Naive thymus-derived CD4-positive, alpha-beta T cell (primary cell): ENCODE results near the gene SQSTM1. TPM values are rescaled to one million over a fixed set of nuclear protein-coding genes. Genes with fewer than 3 reads are reported as not detected.

Experiments
- ATAC-seq: fragments of 150-1000 bp; cut with Tn5 transposase; 2 replicates; pipeline ENCODE4 v1.10.0; 2021; ENCODE audit warnings: mild to moderate bottlenecking, moderate library complexity
- CTCF ChIA-PET: fragments of 350-600 bp; sonication (Branson Sonifier 250); formaldehyde crosslinking; loops from one replicate; lab custom pipeline; 2021; ENCODE audit warnings: antibody characterized with exemption; lab: Charles Lee
- POLR2A ChIA-PET: fragments of 350-600 bp; sonication (Branson Sonifier 250); formaldehyde crosslinking; loops from one replicate; lab custom pipeline; 2021; ENCODE audit warnings: antibody characterized with exemption, inconsistent platforms; lab: Charles Lee
- DNase-seq, 9 donors: peaks; one replicate each; pipeline versions ENCODE4 v3.0.0 to v3.0.0-alpha.2; 2020 to 2022; ENCODE audit warnings: mixed read lengths in 1 of 9
- H3K27ac ChIP-seq: one replicate; pipeline ENCODE4 v1.7.0; 2013; ENCODE audit warnings: mild to moderate bottlenecking, low read depth, low read length, moderate library complexity
- H3K27me3 ChIP-seq, 2 donors: one replicate each; pipeline ENCODE4 v1.7.0; 2013; ENCODE audit warnings: low read length in 2 of 2, mild to moderate bottlenecking in 2 of 2, moderate library complexity in 2 of 2; ENCODE audit not compliant: control insufficient read depth in 2 of 2, insufficient read depth in 2 of 2
- H3K36me3 ChIP-seq, 3 experiments: 1 replicate in 2 of 3; 2 replicates in 1 of 3; pipeline ENCODE4 v1.7.0; 2013; ENCODE audit warnings: low read length in 3 of 3, mild to moderate bottlenecking in 3 of 3, moderate library complexity in 1 of 3; ENCODE audit not compliant: insufficient read depth in 3 of 3, control insufficient read depth in 2 of 3
- H3K4me1 ChIP-seq, 2 donors: one replicate each; pipeline ENCODE4 v1.7.0; 2013; ENCODE audit warnings: low read length in 2 of 2, mild to moderate bottlenecking in 2 of 2, moderate library complexity in 1 of 2; ENCODE audit not compliant: control insufficient read depth in 2 of 2, insufficient read depth in 2 of 2
- H3K4me3 ChIP-seq: 2 replicates; pipeline ENCODE4 v1.7.0; 2013; ENCODE audit warnings: mild to moderate bottlenecking, low read length
- H3K9me3 ChIP-seq, 3 experiments: 1 replicate in 2 of 3; 2 replicates in 1 of 3; pipeline ENCODE4 v1.7.0; 2013; ENCODE audit warnings: low read length in 3 of 3; ENCODE audit not compliant: control insufficient read depth in 2 of 3
- H3K27ac Mint-ChIP-seq, 9 donors: one replicate each; pipeline ENCODE4 v1.8.0; 2020 to 2022; ENCODE audit warnings: mixed read lengths in 9 of 9, mild to moderate bottlenecking in 8 of 9, moderate library complexity in 5 of 9, inconsistent platforms in 2 of 9
- H3K27me3 Mint-ChIP-seq, 5 donors: one replicate each; pipeline ENCODE4 v1.8.0; 2021 to 2022; ENCODE audit warnings: mixed read lengths in 5 of 5, mild to moderate bottlenecking in 1 of 5
- H3K36me3 Mint-ChIP-seq, 5 donors: one replicate each; pipeline ENCODE4 v1.8.0; 2020 to 2022; ENCODE audit warnings: mixed read lengths in 5 of 5, mild to moderate bottlenecking in 3 of 5, inconsistent platforms in 1 of 5
- H3K4me1 Mint-ChIP-seq, 7 donors: one replicate each; pipeline ENCODE4 v1.8.0; 2020 to 2022; ENCODE audit warnings: mixed read lengths in 7 of 7, mild to moderate bottlenecking in 3 of 7, inconsistent platforms in 1 of 7
- H3K4me3 Mint-ChIP-seq, 10 donors: one replicate each; pipeline ENCODE4 v1.8.0; 2020 to 2022; ENCODE audit warnings: mild to moderate bottlenecking in 10 of 10, mixed read lengths in 10 of 10, moderate library complexity in 6 of 10, inconsistent platforms in 2 of 10
- H3K9me3 Mint-ChIP-seq, 11 donors: one replicate each; pipeline ENCODE4 v1.8.0; 2020 to 2022; ENCODE audit warnings: mixed read lengths in 11 of 11, mild to moderate bottlenecking in 4 of 11, inconsistent platforms in 1 of 11, moderate library complexity in 1 of 11
- intact Hi-C, 2 donors: fragments of 100-400 bp; cut with micrococcal nuclease; formaldehyde crosslinking; loops; one replicate each; pipeline ENCODE4 v1.15.1; 2023
- polyA plus RNA-seq, 2 donors: library from polyadenylated mRNA; unstranded; fragments of 300-500 nt; fragmentation: Illumina TruSeq; gene quantifications; one replicate each; pipeline ENCODE4 v1.2.3, GENCODE V29; 2021
- total RNA-seq, 6 experiments: library from RNA in 5 of 6; stranded (reverse) in 5 of 6; gene quantifications; 1 replicate in 5 of 6; 2 replicates in 1 of 6; pipeline ENCODE4 v1.2.3 and lab custom pipeline; 2021 to 2026

The SQSTM1 gene
- total and polyA plus RNA-seq, 7 experiments from 2014 or later, result 129 to 309 (median 222) TPM

DNA sequence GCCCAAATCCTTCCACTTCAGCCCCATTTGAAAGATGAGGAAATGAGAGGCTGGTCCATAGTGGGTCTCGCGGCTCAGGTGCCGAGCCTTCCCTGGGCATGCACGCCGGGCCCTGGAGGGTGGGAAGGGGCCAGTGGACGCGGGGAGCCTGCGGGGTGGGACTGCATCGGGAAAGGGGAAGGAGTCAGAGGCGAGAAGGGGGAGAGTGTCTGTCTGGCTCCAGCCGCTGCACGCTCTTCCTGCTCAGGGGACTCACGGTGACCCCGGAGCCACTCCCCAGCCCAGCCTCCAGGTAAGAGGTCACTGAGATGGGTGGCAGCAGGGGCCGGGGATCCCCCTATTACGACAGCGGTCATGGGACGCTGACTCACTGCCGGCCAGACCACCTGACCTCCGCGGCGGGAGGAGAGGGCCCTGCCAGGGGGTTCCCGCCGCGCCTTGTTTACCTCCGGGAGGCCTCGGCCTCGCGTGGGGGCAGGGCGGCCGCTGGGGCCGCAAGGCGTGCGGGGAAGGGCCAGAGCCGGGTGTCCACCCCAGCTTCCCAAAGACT is 1.9 kb upstream of the SQSTM1 start:
- intact Hi-C loops, result loop anchor here (1.0 to 10.0 kb wide), 4 partner anchors 12 to 1614 kb away; partner anchors contain the start of genes CANX (in 1 of the 2), HNRNPAB (in 1 of the 2) and MAPK9 (in 1 of the 2)
- ChIA-PET CTCF (interaction anchor here (2.6 kb wide), 1 partner anchor 17 kb away, joined by 8 read pairs; no protein-coding TSS in a partner anchor), POLR2A (interaction anchor here (0.6 to 10.0 kb wide), 8 partner anchors 8 to 265 kb away, joined by 3 to 136 read pairs (median 4); partner anchors contain the start of genes HNRNPH1, MGAT4B and MRNIP)
- H3K36me3 ChIP-seq, result peaks cover 0 to 17% (median 5%) of the 10 kb centered on the region in 3 experiments
- peaks cover 30 to 51% (median 42%) of the 10 kb centered on the region in 7 donors for H3K4me1 Mint-ChIP-seq
- DNase-seq (peak in 8 of 9 donors; percentile 41 to 91 (median 59)), ATAC-seq (peak; percentile 73)
- peaks cover 0 to 3% (median 0%) of the 10 kb centered on the region in 11 donors for H3K9me3 Mint-ChIP-seq
- H3K27ac Mint-ChIP-seq, result peak overlapping the region in 7 of 9 donors; percentile 28 to 91 (median 71)
- peaks cover 31 to 36% of the 10 kb centered on the region in 2 donors for H3K4me1 ChIP-seq
- H3K4me3 ChIP-seq, result peak overlapping the region; percentile 50
- peaks cover 0 to 11% (median 0%) of the 10 kb centered on the region in 5 donors for H3K36me3 Mint-ChIP-seq
- H3K4me3 Mint-ChIP-seq, result peak overlapping the region; percentile 71 to 96 (median 78)
- H3K9me3 ChIP-seq, result no peaks in the 10 kb centered on the region
- no peaks in the 10 kb centered on the region for H3K27me3 ChIP-seq
- H3K27me3 Mint-ChIP-seq, result peaks cover 0 to 3% (median 0%) of the 10 kb centered on the region in 5 donors
- H3K27ac ChIP-seq, result peak overlapping the region; percentile 96

DNA sequence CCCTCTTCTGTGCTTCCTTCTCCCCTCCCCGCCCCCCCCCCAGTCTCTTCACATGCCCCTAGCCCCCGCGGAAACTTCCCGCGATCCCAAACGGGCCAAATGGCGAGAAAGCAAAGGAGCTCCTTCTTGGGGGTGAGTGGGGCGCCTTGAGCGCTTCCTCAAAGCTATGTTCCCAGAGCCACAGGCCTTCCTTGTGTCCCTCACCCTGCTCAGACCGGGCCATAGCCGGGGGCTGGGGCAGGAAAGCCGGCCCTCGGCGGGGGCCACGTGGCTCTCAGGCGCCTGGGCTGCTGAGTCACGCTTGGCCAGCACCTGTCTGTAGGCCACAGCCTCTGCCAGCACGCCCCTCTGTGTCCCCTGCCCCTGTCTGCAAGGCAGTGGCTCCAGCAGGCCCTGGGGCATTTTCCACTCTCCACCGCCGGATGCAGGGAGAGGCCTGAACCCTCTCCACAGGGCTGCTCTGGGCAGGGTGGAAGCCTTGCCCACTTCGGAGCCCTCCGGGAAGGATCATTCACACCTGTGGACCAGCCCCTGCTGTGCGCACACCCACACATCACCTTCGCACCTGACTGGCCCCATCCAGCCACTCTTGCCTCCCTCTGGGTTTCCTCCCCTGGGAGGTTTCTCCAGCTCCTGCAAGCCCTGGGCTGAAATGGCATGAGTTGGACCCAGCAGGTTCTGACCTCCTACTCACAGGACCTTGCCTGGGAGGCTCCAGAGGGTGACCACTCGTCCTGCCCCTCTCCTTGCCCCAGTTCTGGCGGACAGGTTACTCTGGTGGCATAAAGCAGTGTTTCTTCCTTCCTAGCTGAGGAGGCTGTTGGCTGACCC is 1.2 kb upstream of the SQSTM1 start:
- H3K4me3 Mint-ChIP-seq, result peak overlapping the region; percentile 78 to 96 (median 81)
- peaks cover 30 to 57% (median 43%) of the 10 kb centered on the region in 7 donors for H3K4me1 Mint-ChIP-seq
- peaks cover 0 to 3% (median 0%) of the 10 kb centered on the region in 5 donors for H3K27me3 Mint-ChIP-seq
- intact Hi-C loops, result loop anchor here (1.0 to 10.0 kb wide), 14 partner anchors 8 to 1615 kb away; partner anchors contain the start of genes CANX (in 1 of the 2), HNRNPAB (in 1 of the 2), HNRNPH1 (in 1 of the 2) and MAPK9 (in 1 of the 2)
- peaks cover 0 to 12% (median under 1%) of the 10 kb centered on the region in 5 donors for H3K36me3 Mint-ChIP-seq
- peak overlapping the region; percentile 96 for H3K27ac ChIP-seq
- H3K27me3 ChIP-seq, result no peaks in the 10 kb centered on the region
- H3K4me3 ChIP-seq, result peak overlapping the region; percentile 87
- ATAC-seq (peak; percentile 3), DNase-seq (peak in 3 of 9 donors; percentile 36 to 66 (median 39))
- H3K36me3 ChIP-seq, result peaks cover 0 to 21% (median 5%) of the 10 kb centered on the region in 3 experiments
- ChIA-PET CTCF (interaction anchor here (2.6 kb wide), 1 partner anchor 17 kb away, joined by 8 read pairs; no protein-coding TSS in a partner anchor), POLR2A (interaction anchor here (0.5 to 10.0 kb wide), 18 partner anchors 8 to 196 kb away, joined by 3 to 136 read pairs (median 4); partner anchors contain the start of genes HNRNPH1, MAML1, MGAT4B and MRNIP)
- no peaks in the 10 kb centered on the region for H3K9me3 ChIP-seq
- H3K4me1 ChIP-seq, result peaks cover 31 to 36% of the 10 kb centered on the region in 2 donors
- H3K27ac Mint-ChIP-seq, result peak overlapping the region; percentile 62 to 91 (median 83)
- peaks cover 0 to 3% (median 0%) of the 10 kb centered on the region in 11 donors for H3K9me3 Mint-ChIP-seq

GRCh38 chr5:179820127-179820482 is 600 bp upstream of the SQSTM1 start:
- H3K27ac ChIP-seq, result peak overlapping the region; percentile 96
- Mint-ChIP-seq H3K9me3 (peaks cover 0 to 3% (median 0%) of the 10 kb centered on the region in 11 donors), H3K27me3 (peaks cover 0 to 3% (median 0%) of the 10 kb centered on the region in 5 donors), H3K27ac (peak overlapping the region; percentile 62 to 91 (median 83)), H3K4me1 (peaks cover 30 to 63% (median 47%) of the 10 kb centered on the region in 7 donors), H3K4me3 (peak overlapping the region; percentile 78 to 96 (median 81)), H3K36me3 (peaks cover 3 to 13% (median 4%) of the 10 kb centered on the region in 5 donors)
- ChIA-PET CTCF (interaction anchor here (0.5 to 2.6 kb wide), 2 partner anchors 18 to 651 kb away, joined by 3 to 8 read pairs; no protein-coding TSS in a partner anchor), POLR2A (interaction anchor here (0.7 to 10.0 kb wide), 20 partner anchors 9 to 261 kb away, joined by 3 to 136 read pairs (median 4); partner anchors contain the start of genes HNRNPH1, MGAT4B and MRNIP)
- H3K4me3 ChIP-seq, result peak overlapping the region; percentile 87
- ATAC-seq (no peak), DNase-seq (no peak)
- intact Hi-C loops, result loop anchor here (1.0 to 10.0 kb wide), 10 partner anchors 9 to 1403 kb away; partner anchors contain the start of genes HNRNPH1 (in 1 of the 2), MGAT1 (in 1 of the 2), MGAT4B (in 1 of the 2) and MRNIP (in 1 of the 2)
- no peaks in the 10 kb centered on the region for H3K27me3 ChIP-seq
- no peaks in the 10 kb centered on the region for H3K9me3 ChIP-seq
- H3K4me1 ChIP-seq, result peaks cover 31 to 36% of the 10 kb centered on the region in 2 donors
- H3K36me3 ChIP-seq, result peaks cover 1 to 27% (median 5%) of the 10 kb centered on the region in 3 experiments

GRCh38 chr5:179821298-179822058 is 773 bp downstream of the SQSTM1 start:
- peaks cover 30 to 61% (median 42%) of the 10 kb centered on the region in 7 donors for H3K4me1 Mint-ChIP-seq
- peaks cover 0 to 3% (median 0%) of the 10 kb centered on the region in 11 donors for H3K9me3 Mint-ChIP-seq
- peaks cover 8 to 41% (median 14%) of the 10 kb centered on the region in 3 experiments for H3K36me3 ChIP-seq
- H3K4me3 ChIP-seq, result peak overlapping the region; percentile 87
- H3K27ac ChIP-seq, result peak overlapping the region; percentile 96
- CTCF ChIA-PET, result interaction anchor here (2.6 kb wide), 1 partner anchor 19 kb away, joined by 8 read pairs; no protein-coding TSS in a partner anchor
- POLR2A ChIA-PET, result interaction anchor here (0.6 to 10.0 kb wide), 23 partner anchors 9 to 262 kb away, joined by 3 to 136 read pairs (median 3); partner anchors contain the start of genes HNRNPH1, MGAT4B and MRNIP
- peak overlapping the region; percentile 88 to 98 (median 95) for H3K4me3 Mint-ChIP-seq
- DNase-seq (peak; percentile 72 to 88 (median 85)), ATAC-seq (peak; percentile 73)
- no peaks in the 10 kb centered on the region for H3K9me3 ChIP-seq
- H3K27ac Mint-ChIP-seq, result peak overlapping the region; percentile 79 to 97 (median 94)
- H3K27me3 ChIP-seq, result no peaks in the 10 kb centered on the region
- H3K27me3 Mint-ChIP-seq, result no peaks in the 10 kb centered on the region
- intact Hi-C loops, result loop anchor here (1.0 to 10.0 kb wide), 10 partner anchors 15 to 1401 kb away; partner anchors contain the start of genes MAML1 (in 2 of the 2), TBC1D9B (in 2 of the 2), HNRNPH1 (in 1 of the 2) and MGAT1 (in 1 of the 2)
- peaks cover 3 to 10% (median 6%) of the 10 kb centered on the region in 5 donors for H3K36me3 Mint-ChIP-seq
- peaks cover 31 to 36% of the 10 kb centered on the region in 2 donors for H3K4me1 ChIP-seq

GRCh38 chr5:179822059-179822432 is 1.3 kb downstream of the SQSTM1 start:
- peak overlapping the region; percentile 88 to 98 (median 95) for H3K4me3 Mint-ChIP-seq
- peaks cover 30 to 65% (median 47%) of the 10 kb centered on the region in 7 donors for H3K4me1 Mint-ChIP-seq
- peak overlapping the region; percentile 79 to 97 (median 94) for H3K27ac Mint-ChIP-seq
- Histone ChIP-seq H3K4me1 (peaks cover 31 to 36% of the 10 kb centered on the region in 2 donors), H3K27ac (peak overlapping the region; percentile 96), H3K9me3 (no peaks in the 10 kb centered on the region), H3K27me3 (no peaks in the 10 kb centered on the region), H3K4me3 (peak overlapping the region; percentile 87), H3K36me3 (peaks cover 8 to 46% (median 19%) of the 10 kb centered on the region in 3 experiments)
- intact Hi-C loops, result loop anchor here (5.0 to 10.0 kb wide), 3 partner anchors 85 to 267 kb away; partner anchors contain the start of genes RUFY1 (in 1 of the 2) and TBC1D9B (in 1 of the 2)
- no peak for ATAC-seq
- no peak for DNase-seq
- H3K27me3 Mint-ChIP-seq, result no peaks in the 10 kb centered on the region
- ChIA-PET POLR2A (interaction anchor here (0.6 to 10.0 kb wide), 16 partner anchors 8 to 199 kb away, joined by 3 to 136 read pairs (median 3); partner anchors contain the start of genes HNRNPH1, MGAT4B and MRNIP), CTCF (no interaction called here)
- peaks cover 3 to 16% (median 6%) of the 10 kb centered on the region in 5 donors for H3K36me3 Mint-ChIP-seq
- H3K9me3 Mint-ChIP-seq, result peaks cover 0 to 3% (median 0%) of the 10 kb centered on the region in 11 donors
